ENCODE measurements around the gene F13A1.

DNA sequence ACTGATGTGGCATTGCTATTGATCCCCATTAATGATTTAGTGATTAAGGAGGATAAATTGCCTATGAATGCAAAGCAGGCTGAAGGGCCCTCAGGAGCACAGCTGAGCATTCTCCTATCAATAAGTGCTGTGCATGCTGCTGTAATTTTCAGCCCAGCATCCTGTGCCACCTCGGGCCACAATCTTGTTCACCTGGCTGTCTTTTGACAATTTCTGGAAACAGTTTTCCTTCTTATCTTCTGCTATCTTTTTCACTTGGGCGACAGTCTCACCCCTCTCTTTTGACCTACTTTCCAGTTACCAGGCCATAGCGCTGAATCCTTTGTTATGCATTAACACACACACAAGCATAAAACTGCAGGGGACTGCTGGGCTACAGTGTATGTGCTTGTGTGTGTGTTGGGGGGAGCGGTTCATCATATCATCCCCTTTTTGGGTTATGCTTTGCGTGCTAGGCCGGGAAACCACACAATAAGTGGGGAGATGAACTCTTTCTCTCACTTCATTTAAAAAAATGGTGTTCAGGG, 60.2 kb downstream of the F13A1 start:
- no peak for TF ChIP-seq CTCF (IDR thresholded peaks at IDR 0.05)
- TF ChIP-seq EP300 (IDR thresholded peaks at IDR 0.05): no peak
- TF ChIP-seq POLR2A (IDR thresholded peaks at IDR 0.05): no peak
